Left lung (tissue), 10 donors: ENCODE data around the gene TSPAN9. TPM values are rescaled to one million over a fixed set of nuclear protein-coding genes. Genes with fewer than 3 reads are reported as not detected.

Experiments used
- ATAC-seq: fragments of 200-7000 bp; cut with Tn5 transposase; one replicate; pipeline ENCODE4 v1.9.1; 2020; ENCODE audit warnings: moderate library complexity
- DNase-seq, 4 donors: peaks; one replicate each; pipeline ENCODE4 v3.0.0-alpha.2; 2013 to 2020
- H3K27ac ChIP-seq, 2 donors: fragments of 200-600 bp; sonication (generic) in 1 of 2; one replicate each; pipeline versions ENCODE4 v1.5.0 to v1.8.0; 2020 to 2021
- H3K27me3 ChIP-seq, 2 donors: fragments of 200-600 bp; sonication (generic) in 1 of 2; one replicate each; pipeline versions ENCODE4 v1.5.0 to v1.8.0; 2020 to 2021
- H3K36me3 ChIP-seq, 2 donors: fragments of 200-600 bp; sonication (generic) in 1 of 2; one replicate each; pipeline versions ENCODE4 v1.5.0 to v1.8.0; 2020 to 2021
- H3K4me1 ChIP-seq, 2 donors: fragments of 200-600 bp; one replicate each; pipeline ENCODE4 v1.8.0; 2021
- H3K4me3 ChIP-seq, 2 donors: fragments of 200-600 bp; sonication (generic) in 1 of 2; one replicate each; pipeline versions ENCODE4 v1.5.0 to v1.8.0; 2020 to 2021; ENCODE audit warnings: mild to moderate bottlenecking in 1 of 2
- H3K9me3 ChIP-seq, 2 donors: fragments of 200-600 bp; sonication (generic) in 1 of 2; one replicate each; pipeline versions ENCODE4 v1.5.0 to v1.8.0; 2020 to 2021
- CTCF ChIP-seq, 2 donors: fragments of 200-600 bp; sonication (generic) in 1 of 2; IDR thresholded peaks; one replicate each; pipeline versions ENCODE4 v1.5.0 to v1.8.0; 2021; ENCODE audit warnings: antibody characterized with exemption in 2 of 2
- intact Hi-C, 2 donors: fragments of 100-400 bp; cut with DNase I; formaldehyde crosslinking; loops; one replicate each; pipeline versions ENCODE4 v1.11.2 to v1.14.2; 2022
- polyA plus RNA-seq, 6 donors: library from polyadenylated mRNA; unstranded; fragments of 120-200 nt; gene quantifications; one replicate each; pipeline ENCODE4 v1.2.1, GENCODE V29; 2013; ENCODE audit not compliant: insufficient read length in 6 of 6
- total RNA-seq, 2 donors: library from RNA; stranded (reverse); fragmentation: NEBNext Ultra II Directional; extraction: Animal tissue kit (Norgen Biotek cat#: 25700); gene quantifications; one replicate each; pipeline ENCODE4 v1.2.1, GENCODE V29; 2021
- donor health status: DM: no; HTN: yes; CAD: no.
- donor health status: DM: no; HTN: no; CAD: no.

Gene TSPAN9
- total and polyA plus RNA-seq, 8 donors: 35.6 to 98.6 (median 81.3) TPM

- Histone ChIP-seq H3K4me1 (peaks cover 0 to 3% of the 10 kb centered on the region in 2 donors), H3K9me3 (no peaks in the 10 kb centered on the region), H3K4me3 (no peak overlapping the region), H3K36me3 (no peaks in the 10 kb centered on the region), H3K27ac (no peak overlapping the region), H3K27me3 (no peaks in the 10 kb centered on the region)
- peak; percentile 80 for ATAC-seq
- intact Hi-C loops: no loop called here
- TF ChIP-seq CTCF (IDR thresholded peaks at IDR 0.05): no peak
- peak in 1 of 4 donors; percentile 61 for DNase-seq
Observed at GRCh38 chr12:3046441-3047200, 30.6 kb upstream of the TSPAN9 start.

GRCh38 chr12:3047961-3048360 is 29.2 kb upstream of the TSPAN9 start:
- DNase-seq (no peak), ATAC-seq (no peak)
- H3K4me3 ChIP-seq: no peak overlapping the region
- no peaks in the 10 kb centered on the region for H3K27me3 ChIP-seq
- intact Hi-C loops: no loop called here
- H3K27ac ChIP-seq: no peak overlapping the region
- no peaks in the 10 kb centered on the region for H3K9me3 ChIP-seq
- H3K4me1 ChIP-seq: peaks cover 0 to 3% of the 10 kb centered on the region in 2 donors
- TF ChIP-seq CTCF (IDR thresholded peaks at IDR 0.05): no peak
- no peaks in the 10 kb centered on the region for H3K36me3 ChIP-seq

GRCh38 chr12:3048540-3048939 is 28.6 kb upstream of the TSPAN9 start:
- Histone ChIP-seq H3K4me3 (no peak overlapping the region), H3K9me3 (no peaks in the 10 kb centered on the region), H3K27ac (no peak overlapping the region), H3K4me1 (peaks cover 0 to 3% of the 10 kb centered on the region in 2 donors), H3K36me3 (no peaks in the 10 kb centered on the region), H3K27me3 (no peaks in the 10 kb centered on the region)
- intact Hi-C loops: no loop called here
- DNase-seq: no peak
- no peak for TF ChIP-seq CTCF (IDR thresholded peaks at IDR 0.05)
- ATAC-seq: no peak

- Histone ChIP-seq H3K36me3 (no peaks in the 10 kb centered on the region), H3K4me1 (peaks cover 0 to 3% of the 10 kb centered on the region in 2 donors), H3K9me3 (no peaks in the 10 kb centered on the region), H3K4me3 (no peak overlapping the region), H3K27me3 (no peaks in the 10 kb centered on the region), H3K27ac (no peak overlapping the region)
- intact Hi-C loops: no loop called here
- no peak for ATAC-seq
- DNase-seq: no peak
- TF ChIP-seq CTCF (IDR thresholded peaks at IDR 0.05): no peak
Observed at GRCh38 chr12:3049176-3049575, 28.0 kb upstream of the TSPAN9 start.

- DNase-seq (peak in 1 of 4 donors; percentile 26), ATAC-seq (no peak)
- no peaks in the 10 kb centered on the region for H3K9me3 ChIP-seq
- no peak for TF ChIP-seq CTCF (IDR thresholded peaks at IDR 0.05)
- H3K27me3 ChIP-seq: no peaks in the 10 kb centered on the region
- intact Hi-C loops: no loop called here
- no peaks in the 10 kb centered on the region for H3K36me3 ChIP-seq
- no peak overlapping the region for H3K27ac ChIP-seq
- H3K4me3 ChIP-seq: no peak overlapping the region
- H3K4me1 ChIP-seq: peaks cover 0 to 3% of the 10 kb centered on the region in 2 donors
Observed at GRCh38 chr12:3049611-3050249, 27.4 kb upstream of the TSPAN9 start.
